Activated CD8-positive, alpha-beta T cell treated with anti-CD3 and anti-CD28 coated beads for 36 hours (primary cell): ENCODE data around the gene GLIS2. TPM values are rescaled to one million over a fixed set of nuclear protein-coding genes. Genes with fewer than 3 reads are reported as not detected.

Experiments used
- ATAC-seq: fragments of 200-7000 bp; cut with Tn5 transposase; one replicate; pipeline ENCODE4 v1.10.0; 2021; ENCODE audit warnings: mild to moderate bottlenecking, moderate library complexity
- CTCF ChIA-PET: fragments of 350-600 bp; sonication (Branson Sonifier 250); formaldehyde crosslinking; loops from one replicate; lab custom pipeline; 2021; ENCODE audit warnings: antibody characterized with exemption; lab: Charles Lee
- POLR2A ChIA-PET: fragments of 350-600 bp; sonication (Branson Sonifier 250); formaldehyde crosslinking; loops from one replicate; lab custom pipeline; 2021; ENCODE audit warnings: antibody characterized with exemption; lab: Charles Lee
- DNase-seq: peaks from one replicate; pipeline ENCODE4 v3.0.0-alpha.2; 2020
- H3K27ac Mint-ChIP-seq: one replicate; pipeline ENCODE4 v1.8.0; 2021; ENCODE audit warnings: mild to moderate bottlenecking, mixed read lengths
- H3K27me3 Mint-ChIP-seq: one replicate; pipeline ENCODE4 v1.8.0; 2021; ENCODE audit warnings: mixed read lengths
- H3K36me3 Mint-ChIP-seq: one replicate; pipeline ENCODE4 v1.8.0; 2021; ENCODE audit warnings: low read depth, mixed read lengths
- H3K4me1 Mint-ChIP-seq: one replicate; pipeline ENCODE4 v1.8.0; 2021; ENCODE audit warnings: low read depth, mixed read lengths
- H3K4me3 Mint-ChIP-seq: one replicate; pipeline ENCODE4 v1.8.0; 2021; ENCODE audit warnings: mild to moderate bottlenecking, moderate library complexity, mixed read lengths
- H3K9me3 Mint-ChIP-seq: one replicate; pipeline ENCODE4 v1.8.0; 2021; ENCODE audit warnings: mixed read lengths
- intact Hi-C: fragments of 100-400 bp; cut with micrococcal nuclease; formaldehyde crosslinking; loops from one replicate; pipeline ENCODE4 v1.10.0; 2022
- total RNA-seq, 2 experiments: library from RNA; stranded (reverse); gene quantifications; one replicate each; pipeline ENCODE4 v1.2.3, GENCODE V29; 2021
- TF ChIP-seq, protein P1 (sequence below): fragments of 200-600 bp; IDR thresholded peaks from one replicate; pipeline ENCODE4 v1.8.0; 2022; ENCODE audit warnings: antibody characterized with exemption, mild to moderate bottlenecking

GLIS2 gene
- total RNA-seq, 2 experiments from 2014 or later: 0.49 to 0.77 TPM

DNA sequence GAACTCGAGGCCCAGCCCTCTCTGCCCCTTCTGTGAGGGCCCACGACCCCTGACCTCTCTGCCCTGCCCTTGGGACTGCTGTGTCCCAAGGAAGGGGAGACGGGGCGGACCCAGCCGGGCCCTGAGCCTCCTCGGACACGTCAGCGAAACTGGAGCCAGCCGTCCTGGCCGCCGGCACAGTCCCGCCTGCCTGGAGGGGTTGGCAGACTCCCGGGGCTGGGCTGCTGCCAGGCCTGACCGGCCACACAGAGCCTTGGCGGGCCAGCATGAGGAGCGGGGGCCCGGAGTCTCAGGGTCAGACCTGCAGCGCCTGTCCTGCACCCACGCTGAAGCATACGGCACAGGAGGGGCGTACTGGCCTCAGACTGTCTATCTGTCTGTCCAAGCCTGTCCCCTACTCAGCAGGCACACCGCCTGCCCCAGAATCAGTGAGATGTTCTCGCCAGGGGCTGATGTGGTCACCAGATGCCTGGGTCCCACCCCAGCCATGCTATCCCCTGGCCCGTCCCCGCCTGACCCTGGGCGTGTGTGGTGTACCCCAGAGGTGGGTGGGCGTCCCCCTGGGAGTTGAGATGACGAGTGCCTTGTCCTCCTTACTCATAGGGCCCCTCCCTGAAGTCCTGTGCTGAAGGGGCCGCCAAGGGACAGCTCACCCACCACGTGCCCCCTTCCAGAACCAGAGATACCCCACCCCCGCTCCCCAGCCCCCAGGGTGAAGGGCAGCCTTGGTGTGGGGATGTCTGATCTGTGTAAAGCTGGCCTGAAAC is 60.4 kb downstream of the GLIS2 start:
- peaks cover 9% of the 10 kb centered on the region for H3K4me1 Mint-ChIP-seq

GRCh38 chr16:4376893-4377572 is 61.2 kb downstream of the GLIS2 start:
- CTCF ChIA-PET: interaction anchor here (0.7 kb wide), 1 partner anchor 27 kb away, joined by 3 read pairs; no protein-coding TSS in a partner anchor
- Mint-ChIP-seq H3K27ac (no peak overlapping the region), H3K4me1 (peaks cover 9% of the 10 kb centered on the region), H3K36me3 (no peaks in the 10 kb centered on the region), H3K27me3 (no peaks in the 10 kb centered on the region), H3K4me3 (no peak overlapping the region), H3K9me3 (no peaks in the 10 kb centered on the region)
- POLR2A ChIA-PET: interaction anchor here (0.5 kb wide), 1 partner anchor 630 kb away, joined by 3 read pairs; no protein-coding TSS in a partner anchor
- DNase-seq: no peak
- no peak for ATAC-seq
- TF ChIP-seq, protein P1, sequence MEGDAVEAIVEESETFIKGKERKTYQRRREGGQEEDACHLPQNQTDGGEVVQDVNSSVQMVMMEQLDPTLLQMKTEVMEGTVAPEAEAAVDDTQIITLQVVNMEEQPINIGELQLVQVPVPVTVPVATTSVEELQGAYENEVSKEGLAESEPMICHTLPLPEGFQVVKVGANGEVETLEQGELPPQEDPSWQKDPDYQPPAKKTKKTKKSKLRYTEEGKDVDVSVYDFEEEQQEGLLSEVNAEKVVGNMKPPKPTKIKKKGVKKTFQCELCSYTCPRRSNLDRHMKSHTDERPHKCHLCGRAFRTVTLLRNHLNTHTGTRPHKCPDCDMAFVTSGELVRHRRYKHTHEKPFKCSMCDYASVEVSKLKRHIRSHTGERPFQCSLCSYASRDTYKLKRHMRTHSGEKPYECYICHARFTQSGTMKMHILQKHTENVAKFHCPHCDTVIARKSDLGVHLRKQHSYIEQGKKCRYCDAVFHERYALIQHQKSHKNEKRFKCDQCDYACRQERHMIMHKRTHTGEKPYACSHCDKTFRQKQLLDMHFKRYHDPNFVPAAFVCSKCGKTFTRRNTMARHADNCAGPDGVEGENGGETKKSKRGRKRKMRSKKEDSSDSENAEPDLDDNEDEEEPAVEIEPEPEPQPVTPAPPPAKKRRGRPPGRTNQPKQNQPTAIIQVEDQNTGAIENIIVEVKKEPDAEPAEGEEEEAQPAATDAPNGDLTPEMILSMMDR: no peak
- intact Hi-C loops: no loop called here

More for the DNA sequence above, 60.4 kb downstream of the GLIS2 start:
- Mint-ChIP-seq H3K27me3 (no peaks in the 10 kb centered on the region), H3K4me3 (no peak overlapping the region), H3K9me3 (no peaks in the 10 kb centered on the region), H3K27ac (no peak overlapping the region), H3K36me3 (no peaks in the 10 kb centered on the region)
- ATAC-seq: no peak
- TF ChIP-seq, protein P1: no peak
- CTCF ChIA-PET: interaction anchor here (2.2 to 3.2 kb wide), 2 partner anchors 17 to 26 kb away, joined by 8 to 17 read pairs; no protein-coding TSS in a partner anchor
- intact Hi-C loops: no loop called here
- no peak for DNase-seq
- POLR2A ChIA-PET: interaction anchor here (0.5 to 0.8 kb wide), 2 partner anchors 26 to 629 kb away, joined by 3 read pairs; no protein-coding TSS in a partner anchor

DNA sequence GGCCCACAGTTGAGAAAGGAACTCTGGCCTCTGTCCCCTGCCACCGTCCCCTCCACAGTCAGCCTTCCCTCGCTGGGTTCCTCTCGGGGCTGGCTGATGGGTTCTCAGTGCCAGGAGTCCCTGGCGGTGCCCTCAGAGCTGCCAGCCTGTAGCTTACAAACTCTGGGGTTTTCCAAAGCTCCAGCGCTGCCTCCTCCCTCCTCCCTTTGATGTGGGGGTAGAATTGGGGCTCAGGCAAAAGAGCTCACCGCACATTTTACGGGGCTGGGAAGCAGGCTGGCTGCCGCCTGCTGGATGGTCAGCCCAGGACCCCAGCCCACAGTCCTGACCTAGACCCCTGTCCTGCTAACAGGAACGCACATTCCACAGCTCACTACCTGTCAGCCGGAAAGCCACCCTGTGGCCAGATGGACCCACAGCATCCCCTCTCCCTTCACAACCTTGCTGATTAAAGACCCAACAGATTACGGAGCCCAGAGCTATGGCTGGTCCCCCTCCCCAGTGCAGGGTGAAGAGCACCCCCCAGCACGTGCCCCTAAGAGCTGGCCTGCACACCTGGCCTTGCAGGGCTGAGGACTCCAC is 61.8 kb downstream of the GLIS2 start:
- Mint-ChIP-seq H3K27ac (no peak overlapping the region), H3K9me3 (no peaks in the 10 kb centered on the region)
- POLR2A ChIA-PET: no interaction called here

DNA sequence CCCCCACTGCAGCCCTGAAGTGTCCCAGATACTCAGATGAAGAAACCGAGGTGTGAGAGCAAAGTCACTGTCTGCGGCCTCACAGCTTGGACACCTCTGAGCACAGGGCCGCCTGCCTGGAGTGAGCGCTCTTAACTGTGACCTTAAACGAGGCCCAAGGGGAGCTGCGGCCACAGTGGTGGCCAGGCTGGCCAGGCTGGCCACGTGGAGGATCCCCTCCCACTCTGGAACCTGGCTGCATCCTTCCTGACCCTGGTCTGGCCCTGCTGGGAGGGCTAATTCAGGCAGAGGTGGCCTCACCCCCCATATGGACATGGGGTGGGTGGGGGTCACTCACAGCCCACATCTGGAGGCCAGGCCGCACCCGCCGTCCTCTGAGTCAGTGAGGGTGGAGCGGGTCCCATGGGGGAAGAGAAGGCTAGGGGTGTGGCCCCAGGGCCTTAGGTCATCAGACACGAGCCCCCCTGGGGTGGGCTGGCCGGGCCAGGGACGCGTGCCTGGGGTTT is 62.3 kb downstream of the GLIS2 start:
- POLR2A ChIA-PET: no interaction called here
- H3K27ac Mint-ChIP-seq: no peak overlapping the region
- CTCF ChIA-PET: interaction anchor here (0.7 to 0.9 kb wide), 2 partner anchors 25 to 26 kb away, joined by 3 read pairs; no protein-coding TSS in a partner anchor
- DNase-seq: no peak
- peaks cover 4% of the 10 kb centered on the region for H3K4me1 Mint-ChIP-seq
- no peak overlapping the region for H3K4me3 Mint-ChIP-seq
- peaks cover under 1% of the 10 kb centered on the region for H3K36me3 Mint-ChIP-seq
- no peak for ATAC-seq
- H3K9me3 Mint-ChIP-seq: no peaks in the 10 kb centered on the region
- TF ChIP-seq, protein P1: no peak
- intact Hi-C loops: no loop called here
- no peaks in the 10 kb centered on the region for H3K27me3 Mint-ChIP-seq

More for the DNA sequence above, 61.8 kb downstream of the GLIS2 start:
- DNase-seq: no peak
- no peak overlapping the region for H3K4me3 Mint-ChIP-seq
- intact Hi-C loops: no loop called here
- peaks cover 7% of the 10 kb centered on the region for H3K4me1 Mint-ChIP-seq
- H3K27me3 Mint-ChIP-seq: no peaks in the 10 kb centered on the region
- CTCF ChIA-PET: interaction anchor here (0.7 to 0.9 kb wide), 2 partner anchors 25 to 26 kb away, joined by 3 read pairs; no protein-coding TSS in a partner anchor
- no peak for ATAC-seq
- TF ChIP-seq, protein P1: no peak
- H3K36me3 Mint-ChIP-seq: no peaks in the 10 kb centered on the region
